Ovary (tissue), 9 donors: ENCODE data around the gene SALL1. TPM values are rescaled to one million over a fixed set of nuclear protein-coding genes. Genes with fewer than 3 reads are reported as not detected.

Source experiments
- DNase-seq, 5 donors: peaks; one replicate each; pipeline ENCODE4 v3.0.0-alpha.2; 2019 to 2020
- H3K27ac ChIP-seq, 2 donors: fragments of 200-600 bp; one replicate each; pipeline versions ENCODE4 v1.5.1 to v1.8.0; 2019 to 2022
- H3K27me3 ChIP-seq: fragments of 200-600 bp; one replicate; pipeline ENCODE4 v1.8.0; 2022
- H3K36me3 ChIP-seq: fragments of 200-600 bp; sonication (generic); one replicate; pipeline ENCODE4 v1.5.1; 2019
- H3K4me1 ChIP-seq: one replicate; pipeline ENCODE4 v1.8.1; 2013; ENCODE audit warnings: mild to moderate bottlenecking, moderate library complexity; ENCODE audit not compliant: insufficient read depth
- H3K4me3 ChIP-seq: fragments of 200-600 bp; sonication (generic); one replicate; pipeline ENCODE4 v1.5.1; 2017
- H3K9me3 ChIP-seq, 2 donors: fragments of 200-600 bp in 1 of 2; sonication (generic) in 1 of 2; one replicate each; pipeline versions ENCODE4 v1.5.1 to v1.8.1; 2013 to 2019; ENCODE audit warnings: mild to moderate bottlenecking in 1 of 2, moderate library complexity in 1 of 2
- EP300 ChIP-seq: sonication (generic); formaldehyde crosslinking; IDR thresholded peaks from one replicate; pipeline ENCODE4 v1.6.1; 2017; ENCODE audit warnings: antibody characterized with exemption
- POLR2A ChIP-seq: fragments of 450-650 bp; IDR thresholded peaks from one replicate; pipeline ENCODE4 v1.6.1; 2017; ENCODE audit warnings: antibody characterized with exemption, mild to moderate bottlenecking, moderate library complexity
- WGBS, 3 donors: extraction: QIAGEN DNeasy Blood & Tissue Kit in 1 of 3; methylation state at CpG; one replicate each; pipeline versions ENCODE4 v1.1.5 to v1.1.7; 2013 to 2017; 5-methylcytosine and 5-hydroxymethylcytosine counted together
- intact Hi-C, 4 donors: fragments of 100-400 bp; cut with DNase I; formaldehyde crosslinking; loops; one replicate each; pipeline versions ENCODE4 v1.11.0 to v1.15.1; 2022 to 2023
- polyA plus RNA-seq, 2 donors: library from polyadenylated mRNA; stranded (reverse); fragments of 200-250 nt in 1 of 2; fragments of 350-450 nt in 1 of 2; fragmentation: Illumina TruSeq in 1 of 2; extraction: RNeasy Lipid Tissue Mini Kit (QIAGEN cat#74804) in 1 of 2; gene quantifications; one replicate each; pipeline ENCODE4 v1.2.3, GENCODE V29; 2013 to 2014
- total RNA-seq, 7 donors: library from RNA; depleted of rRNA in 2 of 7; stranded (reverse); fragments of >200 nt in 2 of 7; fragmentation: NEBNext Ultra II Directional in 3 of 7; extraction: Animal tissue kit (Norgen Biotek cat#: 25700) in 3 of 7; gene quantifications; one replicate each; pipeline versions ENCODE4 v1.1.0 to v1.2.4, GENCODE V29; 2016 to 2023
- TF ChIP-seq, protein P1 (sequence below), 3 donors: fragments of 450-650 bp in 2 of 3; fragments of 200-600 bp in 1 of 3; IDR thresholded peaks; one replicate each; pipeline versions ENCODE4 v1.5.1 to v1.8.0; 2016 to 2022; ENCODE audit warnings: antibody characterized with exemption in 3 of 3, mild to moderate bottlenecking in 1 of 3
- donor health status: DM: no; HTN: no; CAD: no; lungs with moderate emphysema.
- donor health status: DM: no; HTN: no; CAD: no.
- donor health status: Bipolar disorder and iron deficiency.
- donor health status: DM: yes; HTN: yes; CAD: no.
- donor health status: DM: no; HTN: no; CAD: no.
- donor health status: DM: yes; HTN: yes; CAD: no.

Gene SALL1
- total and polyA plus RNA-seq, 9 donors = 1.7 to 20.7 (median 4.0) TPM

DNA sequence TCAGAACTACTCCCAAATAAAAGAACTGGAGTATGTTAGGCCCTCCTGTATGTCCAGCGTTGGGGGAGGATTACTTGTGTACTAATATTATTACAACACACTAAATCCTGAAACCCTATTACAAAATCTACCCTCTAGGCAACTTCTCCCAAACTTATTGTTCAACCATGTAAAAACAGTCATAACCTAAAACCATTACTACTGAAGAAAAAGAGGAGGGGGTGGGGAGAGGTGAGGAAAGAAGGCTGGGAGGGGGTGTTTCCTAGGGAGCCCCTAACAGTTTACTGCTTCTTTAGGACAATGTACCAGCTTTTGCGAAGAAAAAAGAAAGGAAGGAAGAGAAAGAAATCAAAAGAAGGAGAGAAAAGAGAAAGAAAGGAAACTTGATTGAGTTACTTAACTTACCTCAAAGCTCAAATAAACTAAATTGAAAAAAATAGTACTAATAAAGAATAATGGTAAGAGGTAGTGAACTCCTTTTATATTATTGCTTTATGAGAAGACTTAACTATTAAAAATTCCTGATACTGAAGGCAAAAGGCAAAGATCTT, 2.3 kb downstream of the SALL1 start:
- peak overlapping the region; percentile 62 for H3K4me3 ChIP-seq
- intact Hi-C loops = no loop called here
- no peaks in the 10 kb centered on the region for H3K36me3 ChIP-seq
- H3K27me3 ChIP-seq = no peaks in the 10 kb centered on the region
- TF ChIP-seq, protein P1, sequence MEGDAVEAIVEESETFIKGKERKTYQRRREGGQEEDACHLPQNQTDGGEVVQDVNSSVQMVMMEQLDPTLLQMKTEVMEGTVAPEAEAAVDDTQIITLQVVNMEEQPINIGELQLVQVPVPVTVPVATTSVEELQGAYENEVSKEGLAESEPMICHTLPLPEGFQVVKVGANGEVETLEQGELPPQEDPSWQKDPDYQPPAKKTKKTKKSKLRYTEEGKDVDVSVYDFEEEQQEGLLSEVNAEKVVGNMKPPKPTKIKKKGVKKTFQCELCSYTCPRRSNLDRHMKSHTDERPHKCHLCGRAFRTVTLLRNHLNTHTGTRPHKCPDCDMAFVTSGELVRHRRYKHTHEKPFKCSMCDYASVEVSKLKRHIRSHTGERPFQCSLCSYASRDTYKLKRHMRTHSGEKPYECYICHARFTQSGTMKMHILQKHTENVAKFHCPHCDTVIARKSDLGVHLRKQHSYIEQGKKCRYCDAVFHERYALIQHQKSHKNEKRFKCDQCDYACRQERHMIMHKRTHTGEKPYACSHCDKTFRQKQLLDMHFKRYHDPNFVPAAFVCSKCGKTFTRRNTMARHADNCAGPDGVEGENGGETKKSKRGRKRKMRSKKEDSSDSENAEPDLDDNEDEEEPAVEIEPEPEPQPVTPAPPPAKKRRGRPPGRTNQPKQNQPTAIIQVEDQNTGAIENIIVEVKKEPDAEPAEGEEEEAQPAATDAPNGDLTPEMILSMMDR (IDR thresholded peaks at IDR 0.05) = no peak
- no peak for TF ChIP-seq POLR2A
- TF ChIP-seq EP300 = no peak
- H3K4me1 ChIP-seq = peaks cover 2% of the 10 kb centered on the region
- 70 to 82% (median 73%) methylated on average over 2 of the region's 2 CpGs for WGBS, 3 donors
- no peak overlapping the region for H3K27ac ChIP-seq
- DNase-seq = no peak
- no peaks in the 10 kb centered on the region for H3K9me3 ChIP-seq

DNA sequence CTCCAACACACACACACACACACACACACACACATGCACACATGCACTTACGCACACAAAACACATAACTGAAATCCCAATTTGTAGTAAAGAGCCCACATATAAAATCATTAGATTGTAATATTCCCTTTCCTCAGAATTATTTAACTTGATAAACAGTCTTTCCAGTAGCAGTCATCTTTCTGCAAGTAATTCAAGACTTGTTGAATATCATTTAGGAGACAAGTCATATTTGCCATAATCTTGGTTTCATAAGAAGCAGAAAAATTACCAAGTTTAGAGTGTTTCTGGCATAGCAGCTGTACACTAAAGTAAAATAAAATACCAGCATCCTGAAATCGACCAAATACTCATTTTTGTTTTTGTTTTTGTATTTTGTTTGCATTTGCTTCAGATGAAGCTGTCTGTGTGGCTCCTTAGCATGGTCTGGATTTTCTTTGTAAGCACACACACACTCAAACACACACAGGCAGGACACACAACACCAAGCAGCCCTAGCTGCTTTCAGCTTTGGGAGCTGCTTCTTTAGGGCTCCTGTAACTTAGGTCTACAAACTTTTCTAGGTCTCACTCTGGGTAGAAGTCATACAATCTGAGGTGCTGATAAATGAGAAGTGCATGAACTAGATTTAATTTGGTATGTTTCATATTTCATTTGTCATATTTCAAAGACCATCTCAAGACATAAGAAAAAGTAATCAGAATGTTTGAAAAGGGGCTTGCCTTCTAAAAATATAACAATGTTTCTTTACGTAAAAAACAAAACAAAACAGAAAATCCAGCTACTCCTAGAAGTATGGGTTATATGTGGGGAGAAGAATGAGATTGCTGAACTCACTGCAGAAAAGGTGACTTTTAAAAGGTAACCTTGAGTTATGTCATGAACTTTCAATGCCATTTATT, 3.0 kb downstream of the SALL1 start:
- Histone ChIP-seq H3K4me3 (no peak overlapping the region), H3K27me3 (no peaks in the 10 kb centered on the region), H3K36me3 (no peaks in the 10 kb centered on the region), H3K27ac (no peak overlapping the region), H3K9me3 (no peaks in the 10 kb centered on the region), H3K4me1 (peaks cover 2% of the 10 kb centered on the region)
- 50 to 65% (median 57%) methylated on average over 3 of the region's 3 CpGs for WGBS, 3 donors
- DNase-seq = no peak
- TF ChIP-seq POLR2A = no peak
- TF ChIP-seq, protein P1 (IDR thresholded peaks at IDR 0.05) = no peak
- TF ChIP-seq EP300 = no peak
- intact Hi-C loops = no loop called here

DNA sequence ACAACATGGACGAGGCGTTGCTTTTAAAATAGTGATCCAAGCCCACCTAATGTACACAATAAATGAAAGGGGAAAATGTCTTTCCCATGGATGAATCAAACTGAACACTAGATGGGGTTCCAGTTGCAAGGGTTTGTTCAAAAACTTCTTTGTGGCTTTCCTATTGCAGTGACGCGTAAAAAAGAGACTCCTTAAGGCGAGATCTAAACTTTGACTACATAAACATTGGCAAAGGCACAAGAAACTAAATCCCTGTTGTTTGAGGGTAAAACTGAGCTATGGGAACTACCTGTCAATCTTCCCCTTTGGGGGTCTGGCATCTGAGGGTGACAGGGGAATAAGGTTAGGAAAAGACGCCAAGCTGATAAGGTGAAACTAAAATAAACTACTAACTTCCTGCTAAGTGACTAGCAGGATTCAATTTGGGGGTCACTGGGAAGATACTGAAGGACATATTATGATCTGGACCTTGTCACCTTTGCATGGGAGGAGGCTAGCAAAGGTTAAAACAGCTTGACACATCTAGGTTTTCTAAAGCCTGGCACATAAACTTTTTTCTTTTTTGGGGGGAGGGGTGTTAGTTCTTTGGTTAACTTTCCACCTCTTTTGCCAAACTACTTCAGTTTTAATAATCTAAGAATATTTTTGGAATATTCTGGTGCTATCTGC, 4.7 kb downstream of the SALL1 start:
- TF ChIP-seq POLR2A = no peak
- TF ChIP-seq EP300 = no peak
- TF ChIP-seq, protein P1 (IDR thresholded peaks at IDR 0.05) = no peak
- Histone ChIP-seq H3K27ac (no peak overlapping the region), H3K36me3 (no peaks in the 10 kb centered on the region), H3K4me1 (peaks cover 2% of the 10 kb centered on the region), H3K27me3 (no peaks in the 10 kb centered on the region), H3K9me3 (no peaks in the 10 kb centered on the region), H3K4me3 (no peak overlapping the region)
- intact Hi-C loops = no loop called here
- no peak for DNase-seq
- WGBS, 3 donors = 32 to 52% (median 36%) methylated on average over 6 of the region's 6 CpGs

DNA sequence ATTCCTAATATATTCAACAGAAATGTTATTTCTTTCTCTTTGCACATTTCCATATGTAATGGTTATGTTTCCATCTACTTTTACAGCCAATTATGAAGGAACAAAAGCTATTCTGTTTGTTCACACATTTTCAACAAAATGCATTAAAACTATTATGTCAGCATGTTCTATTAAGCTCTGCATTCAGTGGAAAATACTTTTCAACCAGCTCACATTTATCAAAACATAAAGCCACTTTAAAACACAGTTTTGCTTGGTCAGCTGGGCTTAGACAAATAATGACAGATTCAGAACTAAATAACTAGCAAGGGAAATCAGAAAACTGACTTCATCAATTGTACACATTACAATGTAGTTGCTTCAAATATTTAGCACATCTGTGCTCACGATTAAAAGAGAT, 6.9 kb downstream of the SALL1 start:
- Histone ChIP-seq H3K36me3 (no peaks in the 10 kb centered on the region), H3K9me3 (no peaks in the 10 kb centered on the region), H3K4me3 (no peak overlapping the region), H3K27me3 (no peaks in the 10 kb centered on the region), H3K27ac (no peak overlapping the region), H3K4me1 (no peaks in the 10 kb centered on the region)
- DNase-seq = no peak
- 67 to 87% (median 81%) methylated on average over 1 of the region's 1 CpG for WGBS, 3 donors
- TF ChIP-seq EP300 (no peak), POLR2A (no peak)
- TF ChIP-seq, protein P1 (IDR thresholded peaks at IDR 0.05) = no peak
- intact Hi-C loops = no loop called here
